HG03571 (cell line): ENCODE measurements around the gene ANTKMT.

Source experiments
- ATAC-seq: cut with Tn5 transposase; IDR thresholded peaks from one replicate; pipeline ENCODE4 v1.9.1; 2021; ENCODE audit not compliant: unreplicated experiment

The ANTKMT gene

DNA sequence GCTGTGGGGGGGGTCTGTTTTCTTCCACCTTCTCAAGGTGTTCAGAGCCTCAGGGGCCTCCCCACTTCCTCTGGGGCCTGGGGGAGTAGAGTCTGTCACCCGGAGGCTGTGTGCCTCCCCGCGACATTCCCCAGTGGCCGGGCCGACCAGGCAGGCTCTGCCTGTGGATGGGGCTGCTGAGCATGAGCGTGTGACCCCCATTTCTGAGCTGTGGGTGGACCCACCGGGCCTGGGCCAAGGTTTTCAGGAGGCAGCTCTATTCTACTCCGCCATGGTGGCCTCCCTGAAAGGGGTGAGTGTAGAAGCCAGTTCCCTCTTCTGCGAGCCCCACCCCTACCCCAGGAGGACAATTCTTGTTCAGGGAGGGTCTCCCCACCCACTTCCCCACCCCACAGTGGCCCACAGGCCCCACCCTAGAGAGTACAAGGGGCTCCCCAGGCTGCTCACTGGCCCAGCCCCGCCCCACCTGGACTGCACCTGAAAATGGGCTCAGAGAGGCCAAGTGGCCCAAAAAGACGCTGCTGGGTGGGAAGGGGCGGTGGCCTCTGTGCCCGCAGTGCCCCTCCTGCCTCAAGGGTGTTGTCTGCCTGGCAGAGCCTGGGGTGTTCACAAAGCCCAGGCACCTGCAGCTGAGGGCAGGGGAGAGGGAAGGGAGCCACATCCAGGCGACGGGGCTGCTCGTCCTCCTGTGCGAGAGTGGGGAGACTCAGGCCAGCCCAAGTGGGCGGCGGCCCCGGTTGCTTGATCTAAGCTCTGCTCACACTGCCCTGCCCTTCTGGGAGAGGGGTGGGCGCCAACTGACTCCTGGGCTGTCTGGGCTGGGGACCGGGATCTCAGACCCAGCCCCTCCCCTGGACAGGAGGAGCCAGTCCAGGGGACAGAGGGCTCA lies 40.9 kb downstream of the ANTKMT start:
- ATAC-seq, result no peak

DNA sequence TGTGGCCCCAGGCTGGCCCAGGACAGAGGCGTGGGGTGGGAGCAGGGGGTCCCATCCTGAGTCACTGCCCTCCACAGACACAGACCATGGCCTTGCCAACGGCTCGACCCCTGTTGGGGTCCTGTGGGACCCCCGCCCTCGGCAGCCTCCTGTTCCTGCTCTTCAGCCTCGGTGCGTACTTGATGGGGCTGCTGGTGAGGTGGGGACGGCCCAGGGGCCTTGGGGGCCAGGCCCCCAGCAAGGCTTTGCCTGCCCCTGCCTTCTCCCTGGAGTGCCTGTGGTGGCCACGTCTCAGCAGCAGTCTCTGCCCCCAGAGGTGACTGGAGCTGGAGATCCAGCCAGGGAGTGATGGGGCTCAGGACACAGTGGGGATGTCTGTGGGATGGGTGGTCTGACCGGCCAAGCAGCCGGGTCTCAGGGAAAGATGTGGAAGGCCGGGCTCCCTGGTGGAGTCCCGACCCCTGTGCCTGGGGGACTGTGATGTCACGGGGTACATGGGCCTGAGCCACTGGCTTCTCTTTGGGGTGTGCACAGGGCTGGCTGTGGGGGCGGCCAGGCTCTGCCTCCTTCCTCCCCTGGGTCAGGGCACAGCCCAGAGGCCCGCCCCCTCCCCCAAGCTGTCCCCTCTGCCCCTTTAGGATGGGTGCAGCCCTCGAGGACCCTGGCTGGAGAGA lies 41.8 kb downstream of the ANTKMT start:
- no peak for ATAC-seq

DNA sequence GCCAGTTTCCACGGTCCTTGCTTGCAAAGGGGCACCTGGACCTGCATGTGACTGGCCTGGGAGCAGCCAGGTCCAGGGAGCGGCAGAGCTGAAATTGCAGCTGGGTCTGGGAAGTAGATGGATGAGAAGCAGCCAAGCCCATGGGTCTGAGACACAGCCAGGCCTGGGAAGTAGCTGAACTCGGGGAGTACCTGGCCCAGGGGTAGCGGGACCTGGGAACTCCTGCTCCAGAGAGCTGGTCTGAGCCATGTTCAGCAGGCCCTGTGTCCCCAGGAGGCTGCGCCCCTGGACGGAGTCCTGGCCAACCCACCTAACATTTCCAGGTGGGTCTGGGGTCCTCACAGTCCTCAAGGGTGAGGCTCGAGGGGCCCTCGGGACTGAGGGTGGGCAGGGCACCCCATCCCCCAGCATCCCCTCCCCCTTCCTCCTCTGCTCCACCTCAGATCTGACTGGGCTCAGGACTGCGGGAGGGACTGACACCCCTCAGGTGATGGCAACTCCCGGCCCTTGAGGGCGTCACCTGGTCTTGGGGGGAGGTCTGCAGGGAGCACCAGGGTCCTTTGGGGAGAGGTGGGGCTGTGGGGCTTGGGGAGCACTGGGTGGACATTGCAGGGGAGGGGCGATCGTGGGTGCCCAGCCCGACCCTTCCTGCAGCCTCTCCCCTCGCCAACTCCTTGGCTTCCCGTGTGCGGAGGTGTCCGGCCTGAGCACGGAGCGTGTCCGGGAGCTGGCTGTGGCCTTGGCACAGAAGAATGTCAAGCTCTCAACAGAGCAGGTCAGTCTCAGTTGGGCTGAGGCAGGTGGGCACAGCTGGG lies 42.6 kb downstream of the ANTKMT start:
- ATAC-seq, result no peak

DNA sequence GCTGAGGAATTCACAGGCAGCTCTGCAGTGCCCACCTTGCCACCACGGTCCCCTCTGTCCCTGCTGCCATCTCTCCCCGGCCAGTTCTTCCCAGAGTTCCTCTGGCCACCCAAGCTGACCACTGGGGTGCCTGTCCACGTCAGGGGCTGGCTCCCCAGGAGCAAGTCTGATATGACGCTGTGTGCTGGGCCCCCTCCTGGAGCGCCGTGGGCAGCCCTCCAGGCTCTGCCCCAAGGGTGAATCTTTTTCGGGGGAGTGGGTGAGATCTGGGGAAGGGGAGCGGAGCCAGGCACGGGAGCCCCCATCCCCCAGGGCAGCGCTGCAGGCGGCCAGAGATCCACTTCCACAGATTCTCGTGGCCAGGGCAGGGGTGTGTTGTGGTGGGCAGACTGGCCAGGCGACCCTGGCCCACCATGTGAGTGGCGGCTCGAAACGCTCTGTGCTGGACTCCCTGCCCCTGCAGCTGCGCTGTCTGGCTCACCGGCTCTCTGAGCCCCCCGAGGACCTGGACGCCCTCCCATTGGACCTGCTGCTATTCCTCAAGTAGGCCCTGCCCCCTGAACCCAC lies 43.3 kb downstream of the ANTKMT start:
- ATAC-seq, result no peak

DNA sequence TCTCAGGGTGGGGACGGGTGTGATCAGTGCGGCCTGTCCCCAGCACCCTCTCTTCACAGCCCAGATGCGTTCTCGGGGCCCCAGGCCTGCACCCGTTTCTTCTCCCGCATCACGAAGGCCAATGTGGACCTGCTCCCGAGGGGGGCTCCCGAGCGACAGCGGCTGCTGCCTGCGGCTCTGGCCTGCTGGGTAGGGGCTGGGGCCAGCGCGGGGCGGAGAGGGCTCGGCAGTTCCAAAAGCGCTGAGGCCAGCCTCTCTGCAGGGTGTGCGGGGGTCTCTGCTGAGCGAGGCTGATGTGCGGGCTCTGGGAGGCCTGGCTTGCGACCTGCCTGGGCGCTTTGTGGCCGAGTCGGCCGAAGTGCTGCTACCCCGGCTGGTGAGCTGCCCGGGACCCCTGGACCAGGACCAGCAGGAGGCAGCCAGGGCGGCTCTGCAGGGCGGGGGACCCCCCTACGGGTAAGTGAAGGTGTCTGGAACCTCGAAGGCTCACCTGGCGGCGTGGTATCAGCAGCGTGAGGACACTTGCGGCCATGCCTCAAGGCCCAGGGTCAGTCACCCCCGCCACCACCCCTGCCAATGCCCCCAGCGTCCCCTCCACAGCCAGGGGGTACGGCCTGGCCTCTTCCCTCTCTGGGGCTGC lies 44.0 kb downstream of the ANTKMT start:
- ATAC-seq, result no peak

DNA sequence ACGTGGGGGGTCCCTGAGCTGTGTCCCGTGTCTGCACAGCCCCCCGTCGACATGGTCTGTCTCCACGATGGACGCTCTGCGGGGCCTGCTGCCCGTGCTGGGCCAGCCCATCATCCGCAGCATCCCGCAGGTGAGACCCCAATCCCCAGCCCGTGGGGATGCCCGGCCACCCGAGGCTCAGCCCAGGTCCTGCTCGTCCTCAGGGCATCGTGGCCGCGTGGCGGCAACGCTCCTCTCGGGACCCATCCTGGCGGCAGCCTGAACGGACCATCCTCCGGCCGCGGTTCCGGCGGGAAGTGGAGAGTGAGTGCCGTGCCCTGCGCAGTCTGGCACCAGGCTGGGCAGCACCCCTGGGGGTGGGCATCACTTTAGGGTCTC lies 44.5 kb downstream of the ANTKMT start:
- ATAC-seq, result no peak

DNA sequence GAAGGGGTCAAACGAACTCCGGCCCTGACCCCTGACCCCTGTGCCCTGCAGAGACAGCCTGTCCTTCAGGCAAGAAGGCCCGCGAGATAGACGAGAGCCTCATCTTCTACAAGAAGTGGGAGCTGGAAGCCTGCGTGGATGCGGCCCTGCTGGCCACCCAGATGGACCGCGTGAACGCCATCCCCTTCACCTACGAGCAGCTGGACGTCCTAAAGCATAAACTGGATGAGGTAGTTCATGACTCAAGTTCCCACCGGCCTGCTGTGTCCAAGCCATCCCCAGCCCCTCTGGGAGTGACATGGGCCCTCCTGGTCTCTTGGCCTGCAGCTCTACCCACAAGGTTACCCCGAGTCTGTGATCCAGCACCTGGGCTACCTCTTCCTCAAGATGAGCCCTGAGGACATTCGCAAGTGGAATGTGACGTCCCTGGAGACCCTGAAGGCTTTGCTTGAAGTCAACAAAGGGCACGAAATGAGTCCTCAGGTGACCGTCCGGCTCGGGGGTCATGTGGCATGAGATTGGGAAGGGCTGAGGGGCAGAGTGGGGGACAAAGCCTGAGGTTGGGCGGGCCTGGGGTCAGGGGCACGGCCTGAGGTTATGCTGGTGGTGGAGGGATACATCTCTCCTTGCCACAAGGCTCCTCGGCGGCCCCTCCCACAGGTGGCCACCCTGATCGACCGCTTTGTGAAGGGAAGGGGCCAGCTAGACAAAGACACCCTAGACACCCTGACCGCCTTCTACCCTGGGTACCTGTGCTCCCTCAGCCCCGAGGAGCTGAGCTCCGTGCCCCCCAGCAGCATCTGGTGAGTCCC lies 45.3 kb downstream of the ANTKMT start:
- no peak for ATAC-seq

DNA sequence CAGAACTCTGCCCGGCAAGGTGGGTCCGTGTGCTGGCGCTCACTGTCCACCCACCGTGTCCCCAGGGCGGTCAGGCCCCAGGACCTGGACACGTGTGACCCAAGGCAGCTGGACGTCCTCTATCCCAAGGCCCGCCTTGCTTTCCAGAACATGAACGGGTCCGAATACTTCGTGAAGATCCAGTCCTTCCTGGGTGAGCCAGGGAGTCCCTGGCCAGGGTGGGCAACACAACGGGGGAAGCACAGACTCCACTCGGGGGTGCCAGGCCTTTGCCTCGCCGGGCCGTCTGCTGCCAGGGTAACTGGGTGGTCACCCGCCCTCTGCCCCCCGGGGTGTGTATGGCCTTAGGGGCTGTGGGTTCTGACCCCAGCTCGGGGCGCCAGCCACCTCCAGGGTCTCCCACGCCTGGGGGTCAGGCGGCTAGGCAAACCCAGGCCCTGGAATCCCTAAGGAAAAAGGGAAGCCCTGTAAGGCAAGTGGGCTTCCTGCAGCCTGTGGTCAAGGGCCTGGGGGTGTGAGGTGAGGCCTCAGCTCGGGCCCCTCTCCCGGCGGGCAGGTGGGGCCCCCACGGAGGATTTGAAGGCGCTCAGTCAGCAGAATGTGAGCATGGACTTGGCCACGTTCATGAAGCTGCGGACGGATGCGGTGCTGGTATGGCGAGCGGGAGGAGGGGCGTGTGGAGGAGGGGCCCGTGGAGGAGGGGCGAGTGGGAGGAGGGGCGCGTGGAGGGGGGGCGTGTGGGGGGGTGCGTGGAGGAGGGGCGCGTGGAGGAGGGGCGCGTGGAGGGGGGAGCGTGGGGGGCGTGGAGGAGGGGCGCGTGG lies 46.1 kb downstream of the ANTKMT start:
- no peak for ATAC-seq

DNA sequence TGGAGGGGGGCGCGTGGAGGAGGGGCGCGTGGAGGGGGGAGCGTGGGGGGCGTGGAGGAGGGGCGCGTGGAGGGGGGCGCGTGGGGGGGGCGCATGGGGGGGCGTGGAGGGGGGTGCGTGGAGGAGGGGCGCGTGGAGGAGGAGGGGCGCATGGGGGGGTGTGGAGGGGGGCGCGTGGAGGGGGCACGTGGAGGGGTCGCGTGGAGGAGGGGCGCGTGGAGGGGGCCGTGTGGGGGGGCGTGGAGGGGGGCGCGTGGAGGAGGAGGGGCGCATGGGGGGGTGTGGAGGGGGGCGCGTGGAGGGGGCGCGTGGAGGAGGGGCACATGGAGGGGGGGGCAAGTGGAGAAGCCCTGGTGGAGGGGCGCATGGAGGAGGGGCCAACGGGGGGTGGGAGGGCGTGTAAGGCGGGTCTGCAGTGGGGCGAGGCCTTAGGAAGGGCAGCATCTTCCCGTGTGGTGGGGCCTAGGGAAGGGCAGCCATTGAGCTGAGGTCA lies 46.8 kb downstream of the ANTKMT start:
- no peak for ATAC-seq

DNA sequence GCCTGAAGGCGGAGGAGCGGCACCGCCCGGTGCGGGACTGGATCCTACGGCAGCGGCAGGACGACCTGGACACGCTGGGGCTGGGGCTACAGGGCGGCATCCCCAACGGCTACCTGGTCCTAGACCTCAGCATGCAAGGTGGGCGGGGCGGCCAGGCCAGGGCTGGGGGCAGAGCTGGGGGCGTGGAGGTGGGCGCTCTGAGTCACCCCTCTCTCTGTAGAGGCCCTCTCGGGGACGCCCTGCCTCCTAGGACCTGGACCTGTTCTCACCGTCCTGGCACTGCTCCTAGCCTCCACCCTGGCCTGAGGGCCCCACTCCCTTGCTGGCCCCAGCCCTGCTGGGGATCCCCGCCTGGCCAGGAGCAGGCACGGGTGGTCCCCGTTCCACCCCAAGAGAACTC lies 47.5 kb downstream of the ANTKMT start:
- no peak for ATAC-seq

DNA sequence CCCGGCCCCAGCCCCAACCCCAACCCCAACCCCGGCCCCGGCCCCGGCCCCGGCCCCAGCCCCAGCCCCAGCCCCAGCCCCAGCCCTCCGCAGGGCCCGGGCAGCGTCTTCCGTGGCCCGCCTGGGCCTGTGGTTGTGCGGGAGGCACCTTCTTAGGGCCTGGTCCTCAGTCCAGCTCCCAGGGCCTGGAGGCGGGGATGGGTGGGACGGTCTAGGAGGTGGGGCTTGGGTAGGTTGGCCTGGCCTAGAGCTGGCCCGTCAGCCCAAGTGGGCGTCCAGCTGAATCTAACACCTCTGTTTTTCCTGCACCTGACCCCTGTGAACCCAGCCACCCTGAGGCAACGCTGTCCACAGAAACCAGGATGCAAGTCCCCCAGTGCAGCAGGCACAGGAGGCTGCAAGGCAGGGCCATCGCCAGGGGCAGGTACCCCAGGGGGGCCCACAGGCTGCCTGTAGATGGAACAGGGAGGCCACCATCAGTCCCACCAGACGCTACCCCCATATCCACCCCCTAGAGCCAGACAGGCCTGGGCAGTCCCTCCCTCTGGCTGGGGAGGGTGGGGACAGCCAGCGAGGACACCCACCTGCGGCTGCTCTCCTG lies 48.3 kb downstream of the ANTKMT start:
- ATAC-seq, result no peak

DNA sequence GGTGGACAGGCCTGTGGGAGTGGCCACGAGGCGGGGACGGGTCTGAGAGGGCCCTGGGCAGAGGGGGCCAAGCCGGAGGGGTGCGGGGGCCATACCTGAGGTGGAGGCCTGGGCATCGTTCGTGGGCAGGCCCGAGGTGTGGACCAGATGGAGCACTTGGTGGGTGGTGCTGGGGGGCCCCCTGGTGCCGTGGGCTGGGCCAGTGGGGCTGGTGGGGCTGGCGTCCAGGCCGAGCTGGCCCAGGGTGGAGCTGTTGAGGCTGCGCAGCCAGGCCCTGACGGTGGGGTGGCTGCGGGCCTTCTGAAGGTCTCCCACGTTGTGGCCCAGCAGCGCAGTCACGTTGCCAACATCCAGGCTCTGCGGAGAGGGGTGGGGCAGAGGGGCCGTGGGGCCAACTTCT lies 49.0 kb downstream of the ANTKMT start:
- no peak for ATAC-seq

DNA sequence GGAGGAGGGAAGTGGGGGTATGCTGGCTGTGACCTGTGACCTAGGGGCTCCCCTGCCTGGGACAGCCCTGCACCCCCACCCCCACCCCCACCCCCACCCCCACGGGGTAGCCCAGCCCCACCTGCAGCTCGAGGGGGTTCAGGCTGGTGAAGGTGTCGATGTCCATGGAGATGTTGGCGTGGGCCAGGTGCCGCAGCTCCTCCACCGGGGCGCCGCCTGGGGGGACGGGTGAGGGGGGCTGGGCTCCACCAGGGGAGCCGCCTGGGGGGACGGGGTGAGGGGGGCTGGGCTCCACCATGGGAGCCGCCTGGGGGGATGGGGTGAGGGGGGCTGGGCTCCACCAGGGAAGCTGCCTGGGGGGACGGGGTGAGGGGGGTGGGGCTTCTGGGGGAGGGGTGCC lies 49.5 kb downstream of the ANTKMT start:
- no peak for ATAC-seq
